NCI-H510A (cell line): ENCODE measurements around the gene PLCG2.

Source experiments
- DNase-seq: peaks from one replicate; lab custom pipeline; 2025; lab: John Stamatoyannopoulos, UW

Gene PLCG2

GRCh38 chr16:81816793-81817210 lies 37.7 kb downstream of the PLCG2 start:
- DNase-seq: no peak

- no peak for DNase-seq
Observed at GRCh38 chr16:81817296-81817695, 38.2 kb downstream of the PLCG2 start.

- DNase-seq: no peak
Observed at GRCh38 chr16:81817789-81818567, 38.9 kb downstream of the PLCG2 start.

- no peak for DNase-seq
Observed at GRCh38 chr16:81818568-81818896, 39.4 kb downstream of the PLCG2 start.

- no peak for DNase-seq
Observed at GRCh38 chr16:81818905-81819304, 39.8 kb downstream of the PLCG2 start.

- DNase-seq: no peak
Observed at GRCh38 chr16:81821436-81822128, 42.5 kb downstream of the PLCG2 start.

GRCh38 chr16:81823111-81823510 lies 44.0 kb downstream of the PLCG2 start:
- no peak for DNase-seq

- no peak for DNase-seq
Observed at GRCh38 chr16:81823734-81824133, 44.6 kb downstream of the PLCG2 start.

GRCh38 chr16:81826523-81826922 lies 47.4 kb downstream of the PLCG2 start:
- DNase-seq: no peak

GRCh38 chr16:81830845-81831540 lies 51.9 kb downstream of the PLCG2 start:
- DNase-seq: no peak

- no peak for DNase-seq
Observed at GRCh38 chr16:81831722-81832126, 52.6 kb downstream of the PLCG2 start.

GRCh38 chr16:81832801-81833547 lies 53.9 kb downstream of the PLCG2 start:
- DNase-seq: no peak

GRCh38 chr16:81833751-81834150 lies 54.7 kb downstream of the PLCG2 start:
- no peak for DNase-seq

- no peak for DNase-seq
Observed at GRCh38 chr16:81834868-81835267, 55.8 kb downstream of the PLCG2 start.

GRCh38 chr16:81836279-81837054 lies 57.4 kb downstream of the PLCG2 start:
- DNase-seq: no peak

- no peak for DNase-seq
Observed at GRCh38 chr16:81837312-81837751, 58.2 kb downstream of the PLCG2 start.

GRCh38 chr16:81838794-81839193 lies 59.7 kb downstream of the PLCG2 start:
- DNase-seq: no peak

- no peak for DNase-seq
Observed at GRCh38 chr16:81841722-81842121, 62.6 kb downstream of the PLCG2 start.

- DNase-seq: no peak
Observed at GRCh38 chr16:81842564-81843242, 63.6 kb downstream of the PLCG2 start.

GRCh38 chr16:81843243-81843582 lies 64.1 kb downstream of the PLCG2 start:
- DNase-seq: no peak

- DNase-seq: no peak
Observed at GRCh38 chr16:81843683-81844082, 64.6 kb downstream of the PLCG2 start.
